SKM-1 (cell line): ENCODE results near the gene UNC5A.

Source experiments
- DNase-seq: peaks from one replicate; lab custom pipeline; 2025; ENCODE audit not compliant: unreplicated experiment; lab: John Stamatoyannopoulos, UW

Gene UNC5A

DNA sequence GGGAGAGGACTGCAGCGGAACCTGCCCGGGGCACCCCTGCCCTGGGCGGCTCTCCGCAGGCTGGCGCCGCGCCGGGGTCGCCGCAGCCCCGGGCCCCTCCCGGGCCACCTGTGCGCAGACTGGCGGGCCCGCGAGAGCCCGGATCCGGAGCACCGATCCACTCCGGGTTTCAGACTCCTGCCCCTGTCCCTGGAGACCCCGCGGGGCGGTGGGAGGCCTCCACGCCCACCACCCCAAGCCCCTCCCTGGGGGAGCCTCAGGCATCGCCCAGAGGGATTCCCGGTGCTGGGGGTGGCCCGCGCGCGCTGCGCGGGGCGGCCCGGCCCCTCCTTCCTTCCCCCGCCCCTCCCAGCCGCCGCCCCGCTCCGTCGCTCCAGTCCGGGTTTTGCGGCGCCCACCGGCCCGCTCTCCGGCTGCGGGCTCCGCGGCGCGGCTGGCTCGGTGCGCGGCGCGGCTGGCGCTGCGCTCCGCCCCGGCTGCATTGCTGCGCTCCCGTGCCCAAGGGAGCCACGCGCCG lies at the start of gene UNC5A:
UNC5A (plus strand) TSS at position 479 of the 517 bp plus-strand sequence. CDS start 192 bp downstream, outside the sequence.
- no peak for DNase-seq

DNA sequence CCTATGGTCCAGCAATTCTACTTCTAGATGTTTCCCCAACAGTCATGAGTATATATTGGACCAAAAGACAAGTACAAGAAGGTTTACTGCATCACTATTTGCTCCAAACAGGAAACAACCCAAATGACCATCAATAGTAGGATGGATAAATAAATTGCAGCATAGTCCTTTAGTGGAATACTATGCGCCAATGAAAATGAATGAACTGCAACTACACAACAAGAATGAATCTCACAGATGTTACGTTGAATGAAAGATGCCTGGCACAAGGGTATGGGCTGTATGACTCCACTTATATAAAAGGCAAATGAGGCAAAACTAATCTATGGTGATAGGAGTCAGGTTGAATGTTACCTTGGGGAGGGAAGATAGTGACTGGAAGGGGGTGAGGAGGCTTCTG lies 48.6 kb upstream of the UNC5A start:
- no peak for DNase-seq

DNA sequence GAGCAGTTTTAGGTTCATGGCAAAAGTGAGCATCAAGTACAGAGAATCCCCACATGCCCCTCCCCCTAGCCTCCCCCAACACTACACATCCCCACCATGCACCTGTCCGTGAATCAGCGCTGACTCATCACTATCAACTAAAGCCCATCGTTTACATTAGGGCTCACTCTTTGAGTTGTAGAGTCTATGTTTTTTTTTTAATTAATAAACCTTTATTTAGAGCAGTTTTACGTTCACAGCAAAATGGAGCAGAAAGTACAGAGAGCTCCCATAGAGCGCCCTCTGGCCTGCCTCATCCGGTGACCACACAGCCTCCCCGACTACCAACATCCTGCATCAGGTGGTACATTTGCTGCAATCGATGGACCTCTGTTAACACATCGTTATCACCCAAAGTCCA lies 47.9 kb upstream of the UNC5A start:
- DNase-seq: no peak

- no peak for DNase-seq
Observed at GRCh38 chr5:176765687-176766086, 44.7 kb upstream of the UNC5A start.

DNA sequence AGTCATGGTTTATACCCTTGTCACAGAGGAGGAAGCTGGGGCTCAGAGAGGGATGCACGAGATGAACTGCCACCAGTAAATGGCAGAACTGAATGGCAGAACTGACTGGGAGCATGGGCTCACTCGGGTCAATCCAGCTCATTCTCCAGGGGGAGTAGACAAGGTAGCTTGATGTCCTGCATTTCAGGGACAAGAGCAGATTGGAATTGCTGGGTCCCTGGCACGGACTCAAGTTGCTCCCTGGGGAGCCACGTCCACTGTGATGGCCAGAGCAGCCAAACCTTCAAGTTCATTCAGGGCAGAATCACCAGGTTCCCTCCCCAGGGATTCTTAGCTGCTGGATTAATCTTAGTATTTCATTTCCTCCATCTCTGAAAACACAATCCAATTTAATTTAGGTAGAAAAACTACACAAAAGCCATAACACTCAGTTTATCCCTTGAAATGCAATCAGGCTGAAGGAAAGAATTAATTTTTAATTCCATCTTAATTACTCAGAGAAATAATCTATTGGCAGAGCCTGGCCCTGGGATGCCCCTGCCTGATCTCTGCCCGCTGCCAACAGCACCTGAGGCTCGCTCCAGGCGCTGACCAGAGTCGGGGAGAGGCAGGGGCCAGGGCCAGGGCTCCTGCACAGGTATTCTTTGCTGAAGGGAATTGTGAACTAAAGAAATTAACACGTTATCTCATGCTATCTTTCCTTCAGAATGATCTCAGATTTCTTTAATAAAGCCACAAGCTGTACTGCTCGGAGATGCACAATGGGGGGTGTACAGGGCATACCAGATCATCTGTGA lies 42.0 kb upstream of the UNC5A start:
- DNase-seq: no peak

GRCh38 chr5:176769911-176770310 lies 40.4 kb upstream of the UNC5A start:
- no peak for DNase-seq

- DNase-seq: no peak
Observed at GRCh38 chr5:176770431-176770830, 39.9 kb upstream of the UNC5A start.

GRCh38 chr5:176771102-176771845 lies 39.1 kb upstream of the UNC5A start:
- DNase-seq: no peak

- no peak for DNase-seq
Observed at GRCh38 chr5:176772271-176773210, 37.8 kb upstream of the UNC5A start.

DNA sequence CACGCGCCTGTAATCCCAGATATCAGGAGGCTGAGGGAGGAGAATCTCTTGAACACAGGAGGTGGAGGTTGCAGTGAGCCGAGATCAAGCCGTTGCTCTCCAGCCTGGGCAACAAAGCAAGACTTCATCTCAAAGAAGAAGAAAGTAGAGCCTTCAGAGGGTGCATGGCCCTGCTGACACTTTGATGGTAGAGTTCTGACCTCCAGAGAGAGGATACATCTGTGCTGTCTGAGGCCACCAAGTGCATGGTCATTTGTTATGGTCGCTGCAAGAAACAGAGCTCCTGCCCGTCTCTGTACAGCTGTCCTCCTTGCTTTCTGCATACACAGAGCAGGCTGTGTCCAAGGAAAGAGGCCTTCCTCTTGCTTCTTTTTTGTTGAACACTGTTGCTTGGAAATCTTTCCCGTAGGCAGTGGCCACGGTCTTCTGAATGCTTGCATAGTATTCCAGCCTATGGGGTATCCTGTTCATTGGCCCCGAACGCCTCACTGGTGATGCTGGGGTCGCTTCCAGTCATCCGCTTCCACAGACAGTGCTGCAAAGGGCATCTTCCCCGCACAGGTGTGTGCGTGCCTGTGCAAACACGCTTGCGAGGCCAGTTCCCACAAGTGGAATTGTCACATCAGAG lies 36.8 kb upstream of the UNC5A start:
- DNase-seq: no peak

GRCh38 chr5:176774216-176775171 lies 35.9 kb upstream of the UNC5A start:
- no peak for DNase-seq

- no peak for DNase-seq
Observed at GRCh38 chr5:176775409-176775808, 35.0 kb upstream of the UNC5A start.

GRCh38 chr5:176776141-176776865 lies 34.1 kb upstream of the UNC5A start:
- DNase-seq: no peak

GRCh38 chr5:176776916-176777315 lies 33.4 kb upstream of the UNC5A start:
- no peak for DNase-seq

DNA sequence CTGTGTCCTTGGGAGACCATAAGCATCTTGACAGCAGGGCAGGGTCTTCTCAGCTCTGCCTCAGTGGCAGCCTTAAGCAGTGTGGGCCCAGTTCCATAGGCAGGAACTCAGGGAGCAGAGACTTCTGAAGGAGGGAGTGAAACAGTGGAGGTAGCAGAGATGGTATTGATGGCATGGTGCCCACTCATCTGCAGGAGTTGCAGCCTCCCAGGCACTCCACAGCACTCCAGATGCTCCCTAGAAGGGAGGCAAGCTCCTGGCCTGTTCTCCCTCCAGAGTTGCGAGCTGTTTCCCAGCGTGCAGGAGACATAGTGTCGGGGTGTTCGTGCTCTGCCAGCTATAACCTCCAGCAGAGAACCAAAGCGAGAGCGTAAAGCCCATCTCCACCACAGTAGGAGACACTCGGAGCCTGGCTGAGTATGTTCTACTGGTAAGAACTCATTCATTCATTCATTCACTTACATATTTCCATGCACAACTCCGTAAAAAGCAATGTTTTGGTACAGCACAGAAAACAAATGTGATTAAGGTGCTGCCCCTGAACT lies 31.4 kb upstream of the UNC5A start:
- no peak for DNase-seq

DNA sequence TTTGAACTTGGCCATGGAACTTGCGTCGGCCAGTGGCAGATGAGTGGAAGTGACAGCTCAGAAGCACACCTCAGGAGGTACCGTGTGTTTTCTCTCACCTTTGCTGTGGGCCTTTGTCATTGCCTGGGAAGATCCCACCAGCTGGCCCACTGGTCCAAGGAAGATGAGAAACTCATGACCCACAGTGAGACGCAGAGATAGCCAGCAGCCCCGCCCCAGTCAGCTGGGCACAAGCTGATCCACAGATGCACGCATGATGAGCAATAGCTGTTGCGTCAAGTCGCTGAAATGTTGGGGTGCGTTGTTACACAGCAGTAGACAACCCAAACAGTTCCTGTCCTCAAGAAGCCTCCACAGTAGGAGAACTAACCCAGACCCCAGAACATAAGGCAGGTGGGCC lies 30.8 kb upstream of the UNC5A start:
- no peak for DNase-seq

- no peak for DNase-seq
Observed at GRCh38 chr5:176780176-176781053, 29.9 kb upstream of the UNC5A start.

DNA sequence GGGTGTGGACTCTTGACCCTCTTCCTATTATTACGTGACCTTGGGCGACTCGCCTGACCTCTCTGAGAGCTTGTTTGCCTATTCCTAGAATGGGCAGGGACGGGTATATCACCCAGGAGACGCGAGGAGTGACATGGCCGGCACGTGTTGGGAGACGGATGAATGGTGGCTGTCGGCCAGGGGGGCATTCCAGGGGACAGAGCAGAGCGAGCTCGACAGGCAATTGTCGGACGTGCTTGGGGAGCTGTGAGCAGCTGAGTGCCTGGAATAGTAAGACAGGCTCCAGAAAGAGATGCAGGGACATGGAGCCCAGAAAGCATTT lies 29.3 kb upstream of the UNC5A start:
- DNase-seq: no peak
